ENCODE results near the gene VKORC1L1.
"Not testable (repeated sequence)": the region's sequence is repeated elsewhere in the genome, so short reads cannot be mapped to it uniquely, and the experiment has no call there.

Gene VKORC1L1

GRCh38 chr7:65888434-65889156 is 15.7 kb downstream of the VKORC1L1 start:
- not testable (repeated sequence) for DNase-seq

- not testable (repeated sequence) for DNase-seq
These were observed 16.8 kb downstream of the VKORC1L1 start for GRCh38 chr7:65889722-65890121.

- no peak for DNase-seq
These were observed 19.3 kb downstream of the VKORC1L1 start for GRCh38 chr7:65892161-65892560.

GRCh38 chr7:65892835-65893234 is 20.0 kb downstream of the VKORC1L1 start:
- no peak for DNase-seq

GRCh38 chr7:65896279-65896870 is 23.5 kb downstream of the VKORC1L1 start:
- DNase-seq = no peak

- DNase-seq = not testable (repeated sequence)
These were observed 24.4 kb downstream of the VKORC1L1 start for GRCh38 chr7:65897289-65897688.

- DNase-seq = not testable (repeated sequence)
These were observed 26.0 kb downstream of the VKORC1L1 start for GRCh38 chr7:65898677-65899447.

- no peak for DNase-seq
These were observed 29.4 kb downstream of the VKORC1L1 start for GRCh38 chr7:65902306-65902705.

- DNase-seq = no peak
These were observed 34.8 kb downstream of the VKORC1L1 start for GRCh38 chr7:65907501-65908198.

- DNase-seq = no peak
These were observed 37.4 kb downstream of the VKORC1L1 start for GRCh38 chr7:65910237-65910636.

- no peak for DNase-seq
These were observed 39.4 kb downstream of the VKORC1L1 start for GRCh38 chr7:65912237-65912636.

GRCh38 chr7:65915921-65916657 is 43.2 kb downstream of the VKORC1L1 start:
- no peak for DNase-seq

- no peak for DNase-seq
These were observed 50.4 kb downstream of the VKORC1L1 start for GRCh38 chr7:65923316-65923715.

GRCh38 chr7:65924193-65924592 is 51.3 kb downstream of the VKORC1L1 start:
- no peak for DNase-seq

- DNase-seq = no peak
These were observed 52.2 kb downstream of the VKORC1L1 start for GRCh38 chr7:65925040-65925439.

GRCh38 chr7:65926588-65926987 is 53.7 kb downstream of the VKORC1L1 start:
- DNase-seq = no peak

- no peak for DNase-seq
These were observed 54.9 kb downstream of the VKORC1L1 start for GRCh38 chr7:65927489-65928448.

GRCh38 chr7:65931685-65932084 is 58.8 kb downstream of the VKORC1L1 start:
- no peak for DNase-seq

- no peak for DNase-seq
These were observed 64.4 kb downstream of the VKORC1L1 start for GRCh38 chr7:65937296-65937695.

GRCh38 chr7:65938336-65938895 is 65.5 kb downstream of the VKORC1L1 start:
- DNase-seq = no peak

- DNase-seq = not testable (repeated sequence)
These were observed 72.9 kb downstream of the VKORC1L1 start for GRCh38 chr7:65945787-65946186.
